DOHH2 (cell line): ENCODE results near the gene GRID1.

ENCODE experiments used
- H3F3A ChIP-seq: fragments of 200-600 bp; sonication (generic), shearing (Covaris generic); 2 replicates; pipeline ENCODE4 v1.6.0; 2016; ENCODE audit warnings: antibody characterized with exemption, mild to moderate bottlenecking; ENCODE audit not compliant: control insufficient read depth, insufficient read depth
- H3K27ac ChIP-seq: fragments of 200-600 bp; sonication (generic); 2 replicates; pipeline ENCODE4 v1.5.1; 2014; ENCODE audit warnings: low read depth, mild to moderate bottlenecking, low read length, moderate library complexity
- H3K27me3 ChIP-seq: fragments of 200-600 bp; sonication (generic); 2 replicates; pipeline ENCODE4 v1.6.1; 2014; ENCODE audit warnings: mild to moderate bottlenecking, low read length, mixed read lengths; ENCODE audit not compliant: control insufficient read depth
- H3K36me3 ChIP-seq: fragments of 200-600 bp; sonication (generic); 2 replicates; pipeline ENCODE4 v1.6.1; 2014; ENCODE audit warnings: mild to moderate bottlenecking, low read length, moderate library complexity, mixed read lengths; ENCODE audit not compliant: control insufficient read depth
- H3K4me1 ChIP-seq: fragments of 200-600 bp; sonication (generic); 2 replicates; pipeline ENCODE4 v1.6.1; 2014; ENCODE audit warnings: mild to moderate bottlenecking, low read length, mixed read lengths; ENCODE audit not compliant: control insufficient read depth
- H3K4me2 ChIP-seq: fragments of 200-600 bp; sonication (generic); 2 replicates; pipeline ENCODE4 v1.6.0; 2014; ENCODE audit warnings: mild to moderate bottlenecking, low read length, moderate library complexity
- H3K4me3 ChIP-seq: fragments of 200-600 bp; sonication (generic); 2 replicates; pipeline ENCODE4 v1.5.1; 2014; ENCODE audit warnings: mild to moderate bottlenecking, low read length, mixed read lengths
- H3K79me2 ChIP-seq: fragments of 200-600 bp; sonication (generic); 2 replicates; pipeline ENCODE4 v1.6.1; 2014; ENCODE audit warnings: mild to moderate bottlenecking, low read length, mixed read lengths; ENCODE audit not compliant: control insufficient read depth
- H3K9me2 ChIP-seq: fragments of 200-600 bp; sonication (generic); replicated peaks from 2 replicates; pipeline ENCODE4 v1.6.1; 2014; ENCODE audit warnings: mild to moderate bottlenecking, low read length, mixed read lengths; ENCODE audit not compliant: control insufficient read depth
- H3K9me3 ChIP-seq: fragments of 200-600 bp; sonication (generic); 2 replicates; pipeline ENCODE4 v1.6.1; 2014; ENCODE audit warnings: antibody characterized with exemption, low read length, mixed read lengths; ENCODE audit not compliant: control insufficient read depth, insufficient read depth
- H4K20me1 ChIP-seq: fragments of 200-600 bp; sonication (generic); 2 replicates; pipeline ENCODE4 v1.6.0; 2014; ENCODE audit warnings: low read depth, mild to moderate bottlenecking, antibody characterized with exemption, low read length, moderate library complexity; ENCODE audit not compliant: control insufficient read depth, insufficient read depth
- EZH2phosphoT487 ChIP-seq: fragments of 200-600 bp; sonication (generic); IDR thresholded peaks from 2 replicates; pipeline ENCODE4 v1.6.1; 2017; ENCODE audit warnings: borderline replicate concordance, mild to moderate bottlenecking, antibody characterized with exemption, low read length, moderate library complexity, mixed read lengths
- TF ChIP-seq, protein P1 (sequence below): fragments of 200-600 bp; sonication (generic); IDR thresholded peaks from one replicate; pipeline ENCODE4 v1.5.1; 2014; ENCODE audit warnings: antibody characterized with exemption, mild to moderate bottlenecking, low read depth, low read length; ENCODE audit not compliant: poor library complexity, severe bottlenecking

The GRID1 gene

DNA sequence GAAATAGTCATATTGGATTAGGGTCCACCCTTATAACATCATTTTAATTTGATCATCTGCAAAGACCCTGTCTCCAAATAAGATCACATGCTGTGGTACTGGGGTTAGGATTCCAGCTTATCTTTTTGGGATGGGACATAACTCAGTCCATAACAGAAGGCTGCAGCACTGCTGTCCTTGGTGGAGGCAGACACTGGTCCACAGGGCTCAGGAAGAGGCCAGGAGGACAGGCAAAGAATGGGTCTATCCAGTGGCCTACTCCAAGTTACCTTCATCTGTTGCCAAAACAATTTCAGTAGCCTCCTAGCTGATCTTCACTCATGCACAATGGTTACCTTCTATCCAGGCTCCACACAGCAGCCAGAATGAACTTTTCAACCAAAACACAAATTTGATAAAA, 387.0 kb downstream of the GRID1 start:
- H3K9me3 ChIP-seq: no peaks in the 10 kb centered on the region
- no peak overlapping the region for H3K4me3 ChIP-seq
- H3K36me3 ChIP-seq: no peaks in the 10 kb centered on the region
- no peaks in the 10 kb centered on the region for H4K20me1 ChIP-seq
- no peaks in the 10 kb centered on the region for H3K9me2 ChIP-seq
- no peak overlapping the region for H3K4me2 ChIP-seq
- H3K79me2 ChIP-seq: no peaks in the 10 kb centered on the region
- H3F3A ChIP-seq: no peaks in the 10 kb centered on the region
- H3K27me3 ChIP-seq: no peaks in the 10 kb centered on the region
- no peak for TF ChIP-seq EZH2phosphoT487
- TF ChIP-seq, protein P1, sequence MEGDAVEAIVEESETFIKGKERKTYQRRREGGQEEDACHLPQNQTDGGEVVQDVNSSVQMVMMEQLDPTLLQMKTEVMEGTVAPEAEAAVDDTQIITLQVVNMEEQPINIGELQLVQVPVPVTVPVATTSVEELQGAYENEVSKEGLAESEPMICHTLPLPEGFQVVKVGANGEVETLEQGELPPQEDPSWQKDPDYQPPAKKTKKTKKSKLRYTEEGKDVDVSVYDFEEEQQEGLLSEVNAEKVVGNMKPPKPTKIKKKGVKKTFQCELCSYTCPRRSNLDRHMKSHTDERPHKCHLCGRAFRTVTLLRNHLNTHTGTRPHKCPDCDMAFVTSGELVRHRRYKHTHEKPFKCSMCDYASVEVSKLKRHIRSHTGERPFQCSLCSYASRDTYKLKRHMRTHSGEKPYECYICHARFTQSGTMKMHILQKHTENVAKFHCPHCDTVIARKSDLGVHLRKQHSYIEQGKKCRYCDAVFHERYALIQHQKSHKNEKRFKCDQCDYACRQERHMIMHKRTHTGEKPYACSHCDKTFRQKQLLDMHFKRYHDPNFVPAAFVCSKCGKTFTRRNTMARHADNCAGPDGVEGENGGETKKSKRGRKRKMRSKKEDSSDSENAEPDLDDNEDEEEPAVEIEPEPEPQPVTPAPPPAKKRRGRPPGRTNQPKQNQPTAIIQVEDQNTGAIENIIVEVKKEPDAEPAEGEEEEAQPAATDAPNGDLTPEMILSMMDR: no peak
- no peaks in the 10 kb centered on the region for H3K4me1 ChIP-seq
- no peak overlapping the region for H3K27ac ChIP-seq

DNA sequence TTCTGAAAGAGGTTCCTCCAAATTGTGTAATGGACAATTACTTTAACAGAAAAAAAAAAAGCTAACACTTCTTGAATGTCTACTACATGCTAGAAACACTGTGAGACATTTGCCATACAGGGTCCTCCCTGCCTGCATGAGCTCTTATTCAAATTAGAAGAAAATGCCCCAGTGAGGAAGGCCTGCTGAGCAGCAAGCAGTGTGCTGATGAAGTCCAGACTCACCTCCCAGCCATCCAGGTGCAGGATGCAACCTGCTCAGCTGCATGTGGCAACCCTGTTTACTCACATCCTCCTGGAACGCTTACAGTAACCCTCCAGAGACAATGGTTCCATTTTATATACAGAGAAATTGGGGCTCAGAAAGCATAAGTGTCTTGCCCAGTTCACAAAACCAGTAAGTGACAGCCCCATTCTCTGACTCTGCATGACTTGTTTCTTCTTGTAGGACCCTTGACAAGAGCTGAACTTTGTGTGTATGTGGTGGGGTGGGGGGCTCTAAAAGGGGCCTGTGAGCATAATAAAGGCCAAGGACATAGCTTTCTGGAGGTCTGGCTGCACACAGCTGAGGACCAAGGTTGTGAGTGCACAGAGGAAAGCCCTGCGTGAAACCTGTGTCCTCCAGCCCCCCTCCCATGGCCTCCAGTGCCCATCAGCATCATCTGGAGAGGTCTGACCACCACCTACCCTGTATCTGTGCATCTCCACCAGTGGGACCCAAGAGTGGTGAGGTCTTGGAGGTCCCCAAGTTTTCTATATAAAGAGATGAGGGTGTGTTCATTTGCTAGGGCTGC, 387.8 kb downstream of the GRID1 start:
- H3K4me2 ChIP-seq: no peak overlapping the region
- H3K4me1 ChIP-seq: no peaks in the 10 kb centered on the region
- H4K20me1 ChIP-seq: no peaks in the 10 kb centered on the region
- H3K4me3 ChIP-seq: no peak overlapping the region
- H3K27me3 ChIP-seq: no peaks in the 10 kb centered on the region
- no peaks in the 10 kb centered on the region for H3F3A ChIP-seq
- H3K9me2 ChIP-seq: no peaks in the 10 kb centered on the region
- no peaks in the 10 kb centered on the region for H3K36me3 ChIP-seq
- no peaks in the 10 kb centered on the region for H3K9me3 ChIP-seq
- TF ChIP-seq, protein P1: no peak
- no peak for TF ChIP-seq EZH2phosphoT487
- no peaks in the 10 kb centered on the region for H3K79me2 ChIP-seq
- no peak overlapping the region for H3K27ac ChIP-seq

DNA sequence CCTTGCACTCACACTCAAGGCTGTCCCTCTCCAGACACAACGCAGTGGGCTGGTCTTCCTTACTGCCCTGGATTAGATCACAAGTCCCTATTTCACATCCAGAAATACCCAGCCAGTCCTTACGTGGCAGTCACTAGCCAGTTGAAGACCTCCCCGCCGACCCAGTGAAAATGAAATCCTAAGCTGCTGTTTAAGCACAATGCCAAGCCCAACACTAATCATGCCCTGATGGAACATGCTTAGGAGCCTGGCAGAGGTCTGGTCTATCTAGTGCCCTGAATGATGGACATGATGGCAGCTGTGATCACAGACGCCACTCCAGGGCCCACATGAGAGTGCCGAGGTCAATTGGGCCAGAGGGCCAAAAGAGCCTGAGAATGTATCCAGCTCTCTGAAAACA, 389.0 kb downstream of the GRID1 start:
- Histone ChIP-seq H3K9me2 (no peaks in the 10 kb centered on the region), H3K27ac (no peak overlapping the region)

More for the DNA sequence above, 389.0 kb downstream of the GRID1 start:
- no peak overlapping the region for H3K4me3 ChIP-seq
- no peaks in the 10 kb centered on the region for H3K9me3 ChIP-seq
- TF ChIP-seq, protein P1: no peak
- TF ChIP-seq EZH2phosphoT487: no peak
- no peaks in the 10 kb centered on the region for H4K20me1 ChIP-seq
- no peaks in the 10 kb centered on the region for H3K79me2 ChIP-seq
- no peaks in the 10 kb centered on the region for H3F3A ChIP-seq
- H3K4me1 ChIP-seq: no peaks in the 10 kb centered on the region
- no peak overlapping the region for H3K4me2 ChIP-seq
- no peaks in the 10 kb centered on the region for H3K27me3 ChIP-seq
- no peaks in the 10 kb centered on the region for H3K36me3 ChIP-seq
